Heart left ventricle (tissue), 13 donors: ENCODE measurements around the gene CAMK2D.

Experiments used
- POLR2A ChIP-seq, 2 donors: fragments of 450-650 bp; IDR thresholded peaks; one replicate each; pipeline ENCODE4 v1.6.1; 2017; ENCODE audit warnings: antibody characterized with exemption in 2 of 2, mild to moderate bottlenecking in 2 of 2, moderate library complexity in 2 of 2
- TF ChIP-seq, protein P1 (sequence below), 12 donors: fragments of 200-600 bp; sonication (generic) in 4 of 12; IDR thresholded peaks; one replicate each; pipeline versions ENCODE4 v1.5.0 to v1.8.0; 2018 to 2022; ENCODE audit warnings: antibody characterized with exemption in 12 of 12, mild to moderate bottlenecking in 5 of 12
- donor health status: ischemic (EF 13 %, LVEDD 7.1; RV severe dilation, severe dysfunction).
- donor health status: DM: no; HTN: yes; CAD: no.
- donor health status: DM: no; HTN: no; CAD: no.
- donor health status: ischemic (EF 25% LVEDD 6.9; RV normal size, moderate dysfunction).
- donor health status: ischemic (EF 25% LVEDD 5.7; RV mildly dilated, moderate dysfunction).
- donor health status: ischemic (EF 35%, LVEDD 5.7; RV mildly dilated, moderate dysfunction).
- donor health status: nonischemic (EF 11% LVEDD 7.7; RV severe dilation, severe dysfunction).
- donor health status: DM: yes; HTN: yes; CAD: no.
- donor health status: PGD.
- donor health status: ischemic (EF 29% LVEDD 5.4; RV normal size, mild dysfunction).
- donor health status: nonischemic (EF 23%, LVEDD 6.1; RV moderate dilation, normal function).

DNA sequence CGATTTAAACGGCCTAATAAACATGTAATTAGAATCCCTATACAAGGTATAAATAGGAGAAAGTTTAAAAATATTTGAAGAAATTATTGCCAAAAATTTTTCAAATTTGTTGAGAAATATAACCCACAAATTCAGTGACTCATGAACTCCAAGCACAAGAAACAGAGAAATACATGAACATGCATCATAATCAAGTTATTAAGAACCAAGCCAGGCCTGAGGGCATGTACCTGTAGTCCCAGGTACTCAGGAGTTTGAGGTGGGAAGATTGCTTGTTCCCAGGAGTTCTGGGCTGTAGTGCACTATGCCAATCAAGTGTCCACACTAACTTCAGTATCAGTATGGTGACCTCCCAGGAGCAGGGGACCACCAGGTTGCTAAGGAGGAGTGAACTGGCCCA, 341.9 kb downstream of the CAMK2D start:
- TF ChIP-seq, protein P1, sequence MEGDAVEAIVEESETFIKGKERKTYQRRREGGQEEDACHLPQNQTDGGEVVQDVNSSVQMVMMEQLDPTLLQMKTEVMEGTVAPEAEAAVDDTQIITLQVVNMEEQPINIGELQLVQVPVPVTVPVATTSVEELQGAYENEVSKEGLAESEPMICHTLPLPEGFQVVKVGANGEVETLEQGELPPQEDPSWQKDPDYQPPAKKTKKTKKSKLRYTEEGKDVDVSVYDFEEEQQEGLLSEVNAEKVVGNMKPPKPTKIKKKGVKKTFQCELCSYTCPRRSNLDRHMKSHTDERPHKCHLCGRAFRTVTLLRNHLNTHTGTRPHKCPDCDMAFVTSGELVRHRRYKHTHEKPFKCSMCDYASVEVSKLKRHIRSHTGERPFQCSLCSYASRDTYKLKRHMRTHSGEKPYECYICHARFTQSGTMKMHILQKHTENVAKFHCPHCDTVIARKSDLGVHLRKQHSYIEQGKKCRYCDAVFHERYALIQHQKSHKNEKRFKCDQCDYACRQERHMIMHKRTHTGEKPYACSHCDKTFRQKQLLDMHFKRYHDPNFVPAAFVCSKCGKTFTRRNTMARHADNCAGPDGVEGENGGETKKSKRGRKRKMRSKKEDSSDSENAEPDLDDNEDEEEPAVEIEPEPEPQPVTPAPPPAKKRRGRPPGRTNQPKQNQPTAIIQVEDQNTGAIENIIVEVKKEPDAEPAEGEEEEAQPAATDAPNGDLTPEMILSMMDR (IDR thresholded peaks at IDR 0.05), result no peak
- no peak for TF ChIP-seq POLR2A (IDR thresholded peaks at IDR 0.05)
